ENCODE measurements around the gene VRK2. TPM values are rescaled to one million over a fixed set of nuclear protein-coding genes. Genes with fewer than 3 reads are reported as not detected.
A peak's percentile ranks its signal among the peaks of the same experiment; 100 is the strongest.

VRK2 gene
- polyA plus RNA-seq, 3 donors: 13.5 to 31.6 (median 21.4) TPM

DNA sequence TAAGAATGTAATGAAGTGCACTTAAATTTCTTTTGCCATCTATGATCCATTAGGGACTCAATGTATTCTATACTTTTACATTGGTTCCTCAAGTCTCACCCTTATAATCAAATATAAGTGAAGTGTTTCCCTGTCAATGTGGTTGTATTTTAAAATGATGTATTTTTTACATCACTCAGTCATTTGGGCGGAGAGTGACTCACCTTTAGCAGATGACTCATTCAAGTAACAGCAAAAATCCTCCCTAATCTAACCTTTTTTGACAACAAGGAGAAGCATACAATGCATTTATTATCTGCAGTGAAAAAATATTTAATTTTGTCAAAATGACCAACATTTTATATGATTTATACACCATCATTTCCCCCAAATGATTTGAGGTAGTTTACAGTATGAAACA lies 100.1 kb downstream of the VRK2 start:
- WGBS (ENCODE audit: insufficient coverage): no CpG with 5 or more reads among the region's 1 CpG
- Histone ChIP-seq H2AFZ (ENCODE audit: insufficient read depth, low read depth, low read length, poor library complexity, severe bottlenecking) (no peak overlapping the region), H4K20me1 (ENCODE audit: insufficient read depth, low read length) (no peaks in the 10 kb centered on the region), H3K36me3 (replicated peaks in 1 of 2; ENCODE audit: control insufficient read depth in 1 of 2, insufficient read depth in 2 of 2, low read length in 2 of 2) (peaks cover 10 to 47% of the 10 kb centered on the region in 2 donors), H3K4me2 (replicated peaks; ENCODE audit: extremely low read depth, low read length, poor library complexity, severe bottlenecking) (no peak overlapping the region), H3K27me3 (ENCODE audit: control insufficient read depth in 2 of 2, insufficient read depth in 2 of 2, low read length in 2 of 2) (no peaks in the 10 kb centered on the region), H3K27ac (ENCODE audit: low read depth in 1 of 2, low read length in 2 of 2) (no peak overlapping the region), H3K4me3 (replicated peaks in 1 of 3; ENCODE audit: low read depth in 2 of 3, low read length in 3 of 3) (no peak overlapping the region), H3K9ac (ENCODE audit: insufficient read depth, low read length, poor library complexity, severe bottlenecking) (no peak overlapping the region), H3K79me2 (ENCODE audit: insufficient read depth, low read length) (no peaks in the 10 kb centered on the region), H3K4me1 (ENCODE audit: control insufficient read depth in 1 of 2, insufficient read depth in 2 of 2, low read length in 2 of 2) (no peaks in the 10 kb centered on the region), H3K9me3 (replicated peaks in 1 of 2; ENCODE audit: control insufficient read depth in 1 of 2, insufficient read depth in 1 of 2, low read length in 2 of 2) (no peaks in the 10 kb centered on the region)
- Mint-ChIP-seq H3K9me3 (no peaks in the 10 kb centered on the region), H3K36me3 (peaks cover 34 to 43% of the 10 kb centered on the region in 2 donors), H3K4me3 (no peak overlapping the region), H3K4me1 (no peaks in the 10 kb centered on the region), H3K27me3 (ENCODE audit: low read depth in 3 of 3) (no peaks in the 10 kb centered on the region), H3K27ac (no peak overlapping the region)
- intact Hi-C loops (cut with micrococcal nuclease): no loop called here
- TF ChIP-seq, protein P1, sequence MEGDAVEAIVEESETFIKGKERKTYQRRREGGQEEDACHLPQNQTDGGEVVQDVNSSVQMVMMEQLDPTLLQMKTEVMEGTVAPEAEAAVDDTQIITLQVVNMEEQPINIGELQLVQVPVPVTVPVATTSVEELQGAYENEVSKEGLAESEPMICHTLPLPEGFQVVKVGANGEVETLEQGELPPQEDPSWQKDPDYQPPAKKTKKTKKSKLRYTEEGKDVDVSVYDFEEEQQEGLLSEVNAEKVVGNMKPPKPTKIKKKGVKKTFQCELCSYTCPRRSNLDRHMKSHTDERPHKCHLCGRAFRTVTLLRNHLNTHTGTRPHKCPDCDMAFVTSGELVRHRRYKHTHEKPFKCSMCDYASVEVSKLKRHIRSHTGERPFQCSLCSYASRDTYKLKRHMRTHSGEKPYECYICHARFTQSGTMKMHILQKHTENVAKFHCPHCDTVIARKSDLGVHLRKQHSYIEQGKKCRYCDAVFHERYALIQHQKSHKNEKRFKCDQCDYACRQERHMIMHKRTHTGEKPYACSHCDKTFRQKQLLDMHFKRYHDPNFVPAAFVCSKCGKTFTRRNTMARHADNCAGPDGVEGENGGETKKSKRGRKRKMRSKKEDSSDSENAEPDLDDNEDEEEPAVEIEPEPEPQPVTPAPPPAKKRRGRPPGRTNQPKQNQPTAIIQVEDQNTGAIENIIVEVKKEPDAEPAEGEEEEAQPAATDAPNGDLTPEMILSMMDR (IDR thresholded peaks at IDR 0.05): no peak
- DNase-seq: peak in 2 of 3 donors; percentile 8 to 36

DNA sequence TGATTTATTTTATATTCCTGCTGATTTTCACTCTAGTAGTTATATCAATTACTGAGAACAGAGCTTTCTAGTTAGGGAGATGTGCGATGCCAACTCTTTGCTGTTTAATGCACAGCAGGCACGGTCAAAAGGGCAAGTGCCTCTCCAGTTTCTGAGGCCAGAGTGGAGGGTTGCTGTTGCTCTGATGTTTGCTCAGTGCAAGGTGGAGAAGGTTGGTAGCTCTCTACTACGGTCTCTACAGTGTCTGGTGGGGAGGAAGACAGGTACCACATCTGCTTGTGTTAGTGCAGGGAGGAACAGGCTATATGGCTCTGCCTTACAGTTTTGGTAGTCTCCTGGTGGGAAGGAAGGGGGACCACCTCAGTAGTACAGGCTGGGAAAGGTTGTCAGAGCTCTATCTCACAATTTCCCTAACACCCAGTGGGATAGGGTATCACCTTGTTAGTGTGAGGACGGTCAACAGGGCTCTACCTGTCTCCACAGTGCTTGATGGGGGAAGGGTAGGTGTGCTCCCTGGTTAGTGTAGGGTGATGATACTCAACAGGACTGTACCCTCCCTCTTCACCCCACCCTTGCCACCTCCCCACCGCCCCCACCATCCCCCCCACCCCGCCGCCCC lies 108.7 kb downstream of the VRK2 start:
- Mint-ChIP-seq H3K36me3 (peaks cover 53 to 59% of the 10 kb centered on the region in 2 donors), H3K9me3 (peaks cover 0 to 2% (median 0%) of the 10 kb centered on the region in 7 donors), H3K4me1 (no peaks in the 10 kb centered on the region), H3K4me3 (no peak overlapping the region), H3K27ac (peak overlapping the region in 4 of 7 donors; percentile 41 to 56 (median 48)), H3K27me3 (ENCODE audit: low read depth in 3 of 3) (peaks cover 0 to 1% (median 0%) of the 10 kb centered on the region in 3 donors)
- Histone ChIP-seq H3K36me3 (replicated peaks in 1 of 2; ENCODE audit: control insufficient read depth in 1 of 2, insufficient read depth in 2 of 2, low read length in 2 of 2) (peaks cover 15 to 72% of the 10 kb centered on the region in 2 donors), H3K9me3 (replicated peaks in 1 of 2; ENCODE audit: control insufficient read depth in 1 of 2, insufficient read depth in 1 of 2, low read length in 2 of 2) (no peaks in the 10 kb centered on the region), H3K4me3 (replicated peaks in 1 of 3; ENCODE audit: low read depth in 2 of 3, low read length in 3 of 3) (no peak overlapping the region), H3K4me1 (ENCODE audit: control insufficient read depth in 1 of 2, insufficient read depth in 2 of 2, low read length in 2 of 2) (no peaks in the 10 kb centered on the region), H4K20me1 (ENCODE audit: insufficient read depth, low read length) (no peaks in the 10 kb centered on the region), H3K9ac (ENCODE audit: insufficient read depth, low read length, poor library complexity, severe bottlenecking) (no peak overlapping the region), H3K27ac (ENCODE audit: low read depth in 1 of 2, low read length in 2 of 2) (no peak overlapping the region), H3K79me2 (ENCODE audit: insufficient read depth, low read length) (no peaks in the 10 kb centered on the region), H3K27me3 (ENCODE audit: control insufficient read depth in 2 of 2, insufficient read depth in 2 of 2, low read length in 2 of 2) (no peaks in the 10 kb centered on the region), H3K4me2 (replicated peaks; ENCODE audit: extremely low read depth, low read length, poor library complexity, severe bottlenecking) (no peak overlapping the region), H2AFZ (ENCODE audit: insufficient read depth, low read depth, low read length, poor library complexity, severe bottlenecking) (no peak overlapping the region)
- 100% methylated on average over 3 of the region's 7 CpGs for WGBS (ENCODE audit: insufficient coverage)
- DNase-seq: no peak
- TF ChIP-seq, protein P1 (IDR thresholded peaks at IDR 0.05): no peak
- intact Hi-C loops (cut with micrococcal nuclease): no loop called here

Data from CD14-positive monocyte (primary cell).